Chondrocyte (in vitro differentiated cells): ENCODE measurements around the gene GNB1. TPM values are rescaled to one million over a fixed set of nuclear protein-coding genes. Genes with fewer than 3 reads are reported as not detected.
A peak's percentile ranks its signal among the peaks of the same experiment; 100 is the strongest.

Experiments
- DNase-seq: peaks from one replicate; pipeline ENCODE4 v3.0.0; 2021; ENCODE audit warnings: mixed read lengths, low spot score
- H3K27ac Mint-ChIP-seq: one replicate; pipeline ENCODE4 v1.8.0; 2021; ENCODE audit warnings: mild to moderate bottlenecking, moderate library complexity, mixed read lengths; ENCODE audit not compliant: unreplicated experiment
- H3K27me3 Mint-ChIP-seq: 2 replicates; pipeline ENCODE4 v1.8.0; 2021; ENCODE audit warnings: low read depth, mixed read lengths
- H3K36me3 Mint-ChIP-seq: 2 replicates; pipeline ENCODE4 v1.8.0; 2021; ENCODE audit warnings: low read depth, mixed read lengths
- H3K4me1 Mint-ChIP-seq: 2 replicates; pipeline ENCODE4 v1.8.0; 2021; ENCODE audit warnings: low read depth, mild to moderate bottlenecking, mixed read lengths
- H3K4me3 Mint-ChIP-seq: one replicate; pipeline ENCODE4 v1.8.0; 2021; ENCODE audit warnings: mild to moderate bottlenecking, moderate library complexity, mixed read lengths; ENCODE audit not compliant: unreplicated experiment
- H3K9me3 Mint-ChIP-seq: 2 replicates; pipeline ENCODE4 v1.8.0; 2021; ENCODE audit warnings: low read depth, mixed read lengths
- total RNA-seq: library from RNA; stranded (reverse); gene quantifications from 3 replicates; pipeline ENCODE4 v1.2.1, GENCODE V29; 2021
- TF ChIP-seq, protein P1 (sequence below): fragments of 200-600 bp; sonication (generic); IDR thresholded peaks from 2 replicates; pipeline ENCODE4 v1.5.0; 2021; ENCODE audit warnings: antibody characterized with exemption, mild to moderate bottlenecking, moderate library complexity

The GNB1 gene
- total RNA-seq, 1 donor from 2014 or later: 538 TPM

DNA sequence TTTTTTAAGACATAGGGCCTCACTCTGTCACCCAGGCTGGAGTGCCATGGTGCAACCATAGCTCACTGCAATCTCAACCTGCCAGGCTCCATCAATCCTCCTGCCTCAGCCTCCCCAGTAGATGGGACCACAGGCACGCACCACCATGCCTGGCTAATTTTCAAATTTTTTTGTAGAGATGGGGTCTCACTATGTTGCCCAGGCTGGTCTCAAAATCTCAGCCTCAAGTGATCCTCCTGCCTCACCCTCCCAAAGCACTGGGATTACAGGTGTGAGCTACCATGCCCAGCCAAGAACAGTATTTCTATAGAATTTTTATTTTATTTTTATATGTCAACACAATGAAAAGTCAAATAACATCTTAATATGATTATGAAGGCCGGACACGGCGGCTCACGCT, 10.9 kb downstream of the GNB1 start:
- no peak for DNase-seq
- Mint-ChIP-seq H3K27ac (peak overlapping the region; percentile 17), H3K36me3 (peaks cover 10% of the 10 kb centered on the region), H3K27me3 (no peaks in the 10 kb centered on the region), H3K9me3 (no peaks in the 10 kb centered on the region), H3K4me3 (no peak overlapping the region), H3K4me1 (peaks cover 78% of the 10 kb centered on the region)
- TF ChIP-seq, protein P1, sequence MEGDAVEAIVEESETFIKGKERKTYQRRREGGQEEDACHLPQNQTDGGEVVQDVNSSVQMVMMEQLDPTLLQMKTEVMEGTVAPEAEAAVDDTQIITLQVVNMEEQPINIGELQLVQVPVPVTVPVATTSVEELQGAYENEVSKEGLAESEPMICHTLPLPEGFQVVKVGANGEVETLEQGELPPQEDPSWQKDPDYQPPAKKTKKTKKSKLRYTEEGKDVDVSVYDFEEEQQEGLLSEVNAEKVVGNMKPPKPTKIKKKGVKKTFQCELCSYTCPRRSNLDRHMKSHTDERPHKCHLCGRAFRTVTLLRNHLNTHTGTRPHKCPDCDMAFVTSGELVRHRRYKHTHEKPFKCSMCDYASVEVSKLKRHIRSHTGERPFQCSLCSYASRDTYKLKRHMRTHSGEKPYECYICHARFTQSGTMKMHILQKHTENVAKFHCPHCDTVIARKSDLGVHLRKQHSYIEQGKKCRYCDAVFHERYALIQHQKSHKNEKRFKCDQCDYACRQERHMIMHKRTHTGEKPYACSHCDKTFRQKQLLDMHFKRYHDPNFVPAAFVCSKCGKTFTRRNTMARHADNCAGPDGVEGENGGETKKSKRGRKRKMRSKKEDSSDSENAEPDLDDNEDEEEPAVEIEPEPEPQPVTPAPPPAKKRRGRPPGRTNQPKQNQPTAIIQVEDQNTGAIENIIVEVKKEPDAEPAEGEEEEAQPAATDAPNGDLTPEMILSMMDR: no peak

DNA sequence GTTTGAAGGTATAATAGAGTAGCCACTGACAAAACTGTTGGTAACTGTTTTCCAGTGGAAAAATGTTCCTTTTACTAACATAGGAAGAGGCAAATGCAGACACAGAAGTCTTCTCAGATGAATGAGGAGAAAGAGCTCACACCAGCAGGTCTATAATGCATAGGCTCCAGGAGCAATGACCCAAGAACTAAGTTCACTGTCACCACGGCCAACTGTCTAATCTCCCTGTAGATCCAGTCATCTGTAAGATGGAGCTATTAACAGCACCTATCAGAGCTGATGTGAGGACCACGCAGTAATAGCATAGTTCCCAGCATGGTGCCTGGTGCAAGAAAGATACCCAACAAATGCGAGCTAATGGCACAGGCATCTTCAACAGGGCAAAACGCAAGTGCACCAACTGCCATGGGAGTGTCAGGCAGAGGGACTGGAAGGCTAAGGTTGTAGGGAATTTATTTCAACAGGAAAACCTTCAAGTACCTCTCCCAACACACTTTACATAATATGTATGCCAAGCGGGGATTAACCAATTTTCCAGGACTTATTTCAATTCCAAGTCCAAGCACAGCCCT, 12.9 kb downstream of the GNB1 start:
- Mint-ChIP-seq H3K4me1 (peaks cover 77% of the 10 kb centered on the region), H3K9me3 (no peaks in the 10 kb centered on the region), H3K27ac (no peak overlapping the region), H3K4me3 (no peak overlapping the region), H3K27me3 (no peaks in the 10 kb centered on the region), H3K36me3 (peaks cover 12% of the 10 kb centered on the region)
- no peak for DNase-seq
- TF ChIP-seq, protein P1: no peak

DNA sequence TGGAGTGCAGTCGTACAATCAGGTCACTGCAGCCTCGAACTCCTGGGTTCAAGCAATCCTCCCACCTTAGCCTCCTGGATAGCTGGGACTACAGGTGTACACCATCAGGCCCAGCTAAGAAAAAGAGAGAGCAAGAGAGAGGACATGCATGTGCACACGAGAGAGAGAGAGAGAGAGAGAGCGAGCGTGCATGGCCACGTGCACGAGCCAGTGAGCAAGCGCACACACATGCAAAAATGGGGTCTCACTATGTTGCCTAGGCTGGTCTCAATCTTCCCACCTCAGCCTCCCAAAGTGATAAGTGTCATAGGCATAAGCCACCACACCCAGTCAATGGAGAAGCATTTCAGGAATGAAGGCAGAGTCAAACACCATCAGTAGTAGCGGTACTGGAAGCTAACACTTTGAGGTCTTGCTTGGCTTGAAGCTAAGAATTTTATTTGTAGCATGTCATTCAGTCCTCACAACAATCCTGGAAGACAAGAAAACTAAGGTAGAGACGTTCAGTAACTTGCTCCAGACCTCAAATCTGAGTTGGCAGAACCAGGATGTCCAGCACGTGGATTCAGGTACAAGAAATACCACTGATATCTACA, 14.5 kb downstream of the GNB1 start:
- peaks cover 77% of the 10 kb centered on the region for H3K4me1 Mint-ChIP-seq
- TF ChIP-seq, protein P1: no peak
- peaks cover 12% of the 10 kb centered on the region for H3K36me3 Mint-ChIP-seq
- H3K9me3 Mint-ChIP-seq: no peaks in the 10 kb centered on the region
- DNase-seq: no peak
- H3K4me3 Mint-ChIP-seq: no peak overlapping the region
- H3K27ac Mint-ChIP-seq: peak overlapping the region; percentile 67
- H3K27me3 Mint-ChIP-seq: no peaks in the 10 kb centered on the region

DNA sequence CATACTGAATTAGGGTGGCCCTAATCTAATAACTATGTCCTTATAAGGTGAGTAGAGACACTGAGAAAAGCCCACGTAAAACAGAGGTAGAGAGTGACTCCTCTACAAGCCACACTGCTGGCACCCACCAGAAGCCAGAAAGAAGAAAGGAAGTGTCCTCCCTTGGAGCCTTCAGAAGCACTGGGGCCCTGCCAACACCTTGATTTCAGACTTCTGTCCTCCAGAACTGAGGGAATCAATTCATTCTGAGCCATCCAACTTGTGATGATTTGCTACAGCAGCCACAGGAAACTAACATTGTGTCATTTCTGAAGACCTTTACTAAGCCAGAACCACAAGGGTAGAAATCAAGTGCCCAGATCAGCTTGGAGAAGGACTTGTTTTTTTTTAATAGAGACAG, 15.0 kb downstream of the GNB1 start:
- H3K4me1 Mint-ChIP-seq: peaks cover 75% of the 10 kb centered on the region
- H3K36me3 Mint-ChIP-seq: peaks cover 12% of the 10 kb centered on the region
- H3K27me3 Mint-ChIP-seq: no peaks in the 10 kb centered on the region
- peak overlapping the region; percentile 67 for H3K27ac Mint-ChIP-seq
- no peaks in the 10 kb centered on the region for H3K9me3 Mint-ChIP-seq
- DNase-seq: no peak
- no peak overlapping the region for H3K4me3 Mint-ChIP-seq
- TF ChIP-seq, protein P1: no peak

DNA sequence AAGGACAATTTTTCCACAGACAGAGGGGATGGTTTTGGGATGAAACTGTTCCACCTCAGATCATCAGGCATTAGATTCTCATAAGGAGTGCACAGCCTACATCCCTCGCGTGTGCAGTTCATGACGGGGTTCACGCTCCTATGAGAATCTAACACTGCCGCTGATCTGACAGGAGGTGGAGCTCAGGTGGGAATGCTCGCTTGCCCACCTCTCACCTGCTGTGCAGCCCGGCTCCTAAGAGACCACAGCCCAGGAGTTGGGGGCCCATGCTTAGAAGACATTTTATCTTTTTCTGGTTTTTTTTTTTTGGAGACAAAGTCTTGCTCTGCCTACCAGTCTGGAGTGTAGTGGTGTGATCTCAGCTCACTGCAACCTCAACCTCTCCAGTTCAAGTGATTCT, 16.0 kb downstream of the GNB1 start:
- H3K4me1 Mint-ChIP-seq: peaks cover 70% of the 10 kb centered on the region
- DNase-seq: peak; percentile 51
- peaks cover 12% of the 10 kb centered on the region for H3K36me3 Mint-ChIP-seq
- no peak overlapping the region for H3K27ac Mint-ChIP-seq
- no peaks in the 10 kb centered on the region for H3K27me3 Mint-ChIP-seq
- H3K9me3 Mint-ChIP-seq: no peaks in the 10 kb centered on the region
- TF ChIP-seq, protein P1: no peak
- H3K4me3 Mint-ChIP-seq: no peak overlapping the region
